Measurements from ENCODE around the gene TMUB1.

TMUB1 gene

DNA sequence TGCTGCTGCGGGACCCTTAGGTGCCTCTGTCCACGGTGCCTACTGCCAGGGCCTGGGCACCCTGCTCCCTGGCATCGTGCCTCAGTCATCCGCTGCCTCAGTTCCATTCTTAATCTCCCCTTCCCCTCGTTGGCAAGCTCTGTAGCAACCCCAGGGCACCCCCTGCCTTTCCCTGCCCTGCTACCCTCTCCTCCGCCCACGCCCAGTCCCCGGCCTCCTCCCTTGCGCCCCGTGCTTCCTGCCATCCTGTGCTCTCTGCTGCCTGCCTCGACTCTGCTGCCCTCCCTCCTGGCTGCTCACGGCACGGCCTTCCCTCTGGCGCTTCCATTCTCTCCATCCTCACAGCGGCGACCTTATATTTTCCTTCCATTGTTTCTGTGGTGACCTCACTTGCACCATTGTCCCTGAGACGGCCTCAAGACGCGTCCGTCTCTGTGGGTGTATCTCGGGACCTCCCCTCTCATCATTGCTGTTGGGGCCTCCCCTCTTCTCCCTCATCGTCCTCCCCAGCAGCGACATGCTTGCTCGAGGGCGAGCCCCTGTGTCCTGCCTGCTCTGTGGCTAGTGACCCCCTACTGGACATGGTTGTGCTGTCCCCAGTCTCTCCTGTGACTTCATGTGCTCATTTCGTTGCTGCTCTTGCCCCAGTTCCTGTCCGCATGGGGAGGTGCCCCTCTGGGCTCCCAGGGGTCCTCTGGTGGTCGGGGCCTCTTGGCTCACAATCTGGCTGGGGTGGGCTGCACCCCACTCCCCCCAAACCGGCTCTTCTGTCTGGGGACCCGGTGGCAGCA is 38.3 kb upstream of the TMUB1 start:
- no peak for DNase-seq (ENCODE audit: low read depth in 3 of 3, low spot score in 1 of 3)

DNA sequence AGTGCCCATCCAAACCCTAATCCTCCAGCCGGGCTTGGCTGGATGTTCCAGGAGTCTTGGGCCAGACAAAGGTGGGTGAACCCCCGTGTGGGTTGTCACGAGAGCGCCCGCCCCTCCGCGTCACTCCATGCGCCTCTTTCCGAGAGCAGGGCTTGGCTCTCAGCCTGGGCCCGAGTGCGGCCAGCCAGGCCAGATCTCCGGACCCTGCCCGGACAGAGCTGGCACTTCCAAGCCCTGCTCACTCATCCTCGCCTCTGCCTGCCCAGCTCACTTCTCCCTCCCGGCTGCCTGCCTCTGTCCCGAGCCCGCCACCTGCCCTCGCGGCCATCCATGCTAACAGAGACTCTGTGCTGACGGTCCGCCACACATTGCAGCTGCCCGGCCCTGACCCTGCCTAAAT is 37.6 kb upstream of the TMUB1 start:
- DNase-seq (ENCODE audit: low read depth in 3 of 3, low spot score in 1 of 3): no peak

DNA sequence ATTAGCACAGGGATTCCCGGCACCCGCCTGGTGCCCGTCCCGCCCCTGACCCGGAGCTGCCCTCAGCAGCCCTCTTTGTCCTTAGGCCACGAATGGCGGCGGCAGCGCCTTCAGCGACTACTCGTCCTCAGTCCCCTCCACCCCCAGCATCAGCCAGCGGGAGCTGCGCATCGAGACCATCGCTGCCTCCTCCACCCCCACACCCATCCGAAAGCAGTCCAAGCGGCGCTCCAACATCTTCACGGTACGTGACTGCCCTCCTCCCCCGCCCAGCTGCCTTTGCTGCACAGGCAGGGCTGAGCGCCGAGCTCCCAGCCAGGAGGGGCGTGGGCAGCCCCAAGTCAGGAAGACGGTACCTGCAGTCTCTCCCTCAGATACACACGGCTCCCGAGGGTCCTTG is 36.6 kb upstream of the TMUB1 start:
- no peak for DNase-seq (ENCODE audit: low read depth in 3 of 3, low spot score in 1 of 3)

DNA sequence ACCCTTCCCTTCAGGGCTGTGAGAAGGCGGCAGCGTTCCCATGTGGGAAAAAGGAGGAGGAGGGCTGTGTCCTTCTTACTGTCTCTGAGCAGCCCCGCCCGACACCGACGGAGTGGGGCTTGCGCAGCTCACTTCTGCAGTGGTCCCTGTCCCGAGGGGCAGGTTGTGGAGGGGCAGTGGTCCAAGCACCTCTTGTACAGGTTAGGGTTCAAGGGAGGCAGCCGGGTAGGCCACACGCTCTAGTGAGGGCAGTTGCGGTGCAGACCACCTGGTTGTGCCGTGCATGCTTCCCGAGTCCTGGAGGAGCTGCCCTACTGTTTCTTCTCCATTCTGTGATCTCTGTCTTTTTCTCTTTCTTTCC is 35.7 kb upstream of the TMUB1 start:
- no peak for DNase-seq (ENCODE audit: low read depth in 3 of 3, low spot score in 1 of 3)

DNA sequence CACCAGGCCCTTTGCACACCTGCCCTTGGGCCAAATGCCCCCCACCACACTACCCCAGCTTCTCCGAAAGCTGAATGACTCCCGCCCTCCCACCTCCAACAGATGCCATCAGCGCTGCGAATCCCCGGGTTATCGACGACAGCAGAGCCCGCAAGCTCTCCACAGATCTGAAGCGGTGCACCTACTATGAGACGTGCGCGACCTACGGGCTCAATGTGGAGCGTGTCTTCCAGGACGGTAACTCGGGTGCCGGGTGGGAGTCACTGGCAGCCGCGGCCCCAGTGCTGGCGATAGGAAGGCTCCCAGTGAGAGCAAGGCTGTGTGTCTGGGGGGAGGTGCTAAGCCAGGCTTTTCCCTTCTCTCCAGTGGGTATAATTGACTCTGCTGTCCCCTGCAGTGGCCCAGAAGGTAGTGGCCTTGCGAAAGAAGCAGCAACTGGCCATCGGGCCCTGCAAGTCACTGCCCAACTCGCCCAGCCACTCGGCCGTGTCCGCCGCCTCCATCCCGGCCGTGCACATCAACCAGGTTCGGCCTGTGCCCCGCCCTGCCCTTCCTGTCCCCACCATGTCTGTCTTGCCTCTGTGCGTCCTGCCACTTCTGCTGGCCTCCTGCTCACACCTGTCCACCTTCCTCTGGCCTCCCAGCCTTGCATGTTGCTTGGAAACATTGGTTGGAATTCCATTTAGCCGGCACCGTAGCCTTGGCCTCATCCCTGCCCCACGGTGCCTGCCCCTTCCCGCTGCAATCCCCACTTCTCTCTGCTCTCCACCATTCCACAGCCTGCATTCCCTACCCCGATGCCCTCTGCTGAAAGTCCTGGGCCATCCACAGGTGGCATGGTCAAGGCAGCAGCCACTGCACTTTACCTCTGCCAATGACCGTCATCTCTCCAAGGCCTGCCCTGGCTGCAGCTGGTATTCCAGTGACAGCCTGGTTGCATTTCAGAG is 35.1 kb upstream of the TMUB1 start:
- no peak for DNase-seq (ENCODE audit: low read depth in 3 of 3, low spot score in 1 of 3)

DNA sequence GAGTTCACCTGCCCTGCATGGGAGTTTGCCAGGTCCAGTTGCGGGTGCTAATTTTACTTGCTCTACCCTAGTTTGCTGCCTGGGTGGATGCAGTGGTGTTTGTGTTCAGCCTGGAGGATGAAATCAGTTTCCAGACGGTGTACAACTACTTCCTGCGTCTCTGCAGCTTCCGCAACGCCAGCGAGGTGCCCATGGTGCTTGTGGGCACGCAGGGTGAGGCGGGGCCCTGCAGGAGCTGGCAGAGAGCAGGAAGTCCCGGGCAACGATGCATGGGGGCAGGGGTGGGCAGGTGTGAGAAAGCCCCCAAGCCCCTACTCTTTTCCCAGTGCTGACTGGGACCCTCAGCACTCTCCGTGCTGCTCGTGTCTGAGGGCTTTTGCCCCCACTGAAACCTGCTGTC is 34.3 kb upstream of the TMUB1 start:
- peak in 2 of 3 donors; percentile 21 to 23 for DNase-seq (ENCODE audit: low read depth in 3 of 3, low spot score in 1 of 3)

DNA sequence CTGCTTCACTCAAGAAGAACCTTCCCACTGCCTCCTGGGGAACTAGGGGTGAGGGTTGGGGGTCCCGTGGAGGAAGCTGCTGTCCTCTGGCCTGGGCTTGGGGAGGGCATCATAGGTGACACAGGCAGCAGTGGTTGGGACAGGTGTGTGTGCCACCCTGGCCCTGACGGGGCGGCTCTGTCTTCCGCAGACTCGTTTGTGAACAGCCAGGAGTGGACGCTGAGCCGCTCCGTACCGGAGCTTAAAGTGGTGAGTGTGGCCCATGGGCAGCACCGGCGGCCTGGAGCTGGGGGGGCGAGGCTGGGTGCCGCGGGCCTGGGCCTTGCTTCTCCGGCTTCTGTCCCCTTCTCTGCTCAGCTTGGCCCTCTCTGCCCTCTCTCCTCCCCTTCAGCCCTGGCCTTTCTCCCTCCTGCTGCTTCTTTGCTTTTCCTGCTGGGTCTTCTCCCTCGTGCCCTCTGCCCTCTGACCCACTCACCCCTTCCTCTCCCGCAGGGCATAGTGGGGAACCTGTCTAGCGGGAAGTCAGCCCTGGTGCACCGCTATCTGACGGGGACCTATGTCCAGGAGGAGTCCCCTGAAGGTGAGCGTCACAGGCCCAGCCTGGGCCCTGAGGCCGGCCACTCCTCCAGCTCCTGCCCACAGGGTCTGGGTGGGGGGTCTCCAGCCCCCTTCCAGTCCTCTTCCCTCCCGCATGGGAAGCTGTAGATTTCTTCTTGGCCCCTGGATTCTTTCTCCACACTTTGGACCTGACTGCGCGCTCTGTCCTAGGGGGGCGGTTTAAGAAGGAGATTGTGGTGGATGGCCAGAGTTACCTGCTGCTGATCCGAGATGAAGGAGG is 33.5 kb upstream of the TMUB1 start:
- DNase-seq (ENCODE audit: low read depth in 3 of 3, low spot score in 1 of 3): no peak

DNA sequence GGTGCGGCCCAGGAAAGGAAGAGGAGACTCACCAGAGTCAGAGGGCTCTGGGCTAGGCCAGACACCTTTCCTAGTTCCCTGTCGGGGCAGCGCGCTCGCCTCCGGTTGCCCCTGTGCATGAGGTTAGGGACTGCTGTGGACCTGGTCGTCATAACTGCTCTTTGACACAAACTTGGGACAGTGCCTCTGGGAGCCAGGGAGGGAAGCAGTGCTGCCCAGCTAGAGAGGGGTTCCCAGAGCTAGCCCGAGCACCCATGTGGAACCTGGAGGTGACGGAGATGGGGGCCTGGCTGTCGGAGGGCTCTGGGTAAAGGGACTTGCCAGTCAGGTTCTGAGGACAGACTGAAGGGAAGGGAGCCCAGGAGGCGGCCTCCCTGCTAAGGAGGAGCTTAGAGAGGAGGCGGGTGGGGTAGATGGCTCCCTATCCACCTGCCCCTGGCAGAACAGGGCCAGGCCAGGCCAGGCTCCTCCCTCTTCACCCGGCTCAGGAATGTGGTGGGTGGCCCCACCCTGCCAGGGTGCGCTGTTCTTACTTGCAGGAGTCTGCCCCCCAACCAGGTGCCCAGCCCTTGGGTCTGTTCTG is 32.6 kb upstream of the TMUB1 start:
- no peak for DNase-seq (ENCODE audit: low read depth in 3 of 3, low spot score in 1 of 3)

DNA sequence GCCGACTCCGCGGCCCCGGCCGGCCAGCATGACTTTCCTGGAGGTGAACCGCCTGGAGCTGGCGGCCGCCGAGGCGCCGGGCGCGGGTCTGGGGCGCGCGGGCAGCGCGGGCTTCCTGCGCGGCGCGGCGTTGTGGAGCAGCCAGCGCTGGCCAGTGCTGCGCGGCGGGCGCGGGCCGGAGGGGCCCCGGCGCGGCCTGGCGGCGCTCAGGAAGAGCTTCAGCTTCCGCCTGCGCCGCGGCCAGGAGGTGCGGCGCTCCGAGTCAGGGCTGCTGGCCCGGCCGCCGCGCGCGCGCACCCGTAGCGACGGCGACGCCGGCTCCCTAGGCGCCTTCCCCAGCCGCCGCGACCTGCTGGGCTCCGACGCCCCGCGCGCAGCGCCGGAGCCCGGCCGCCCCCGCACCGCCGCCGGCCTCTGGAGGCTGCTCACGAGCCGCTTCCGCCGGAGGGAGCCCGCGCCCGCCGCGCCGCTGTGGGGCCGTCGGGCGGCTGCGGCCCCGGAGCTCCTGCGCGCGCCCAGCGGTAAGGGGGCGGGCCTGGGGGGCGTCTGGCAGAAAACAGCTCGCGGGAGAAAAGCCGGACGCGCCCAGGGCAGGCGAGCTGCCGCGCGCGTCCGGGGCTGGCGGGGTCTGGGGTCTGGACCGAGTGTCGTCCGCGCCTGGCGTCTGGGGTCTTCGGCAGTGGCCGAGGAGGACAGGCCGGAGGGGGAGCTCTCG is 32.0 kb upstream of the TMUB1 start:
- peak in 1 of 3 donors; percentile 28 for DNase-seq (ENCODE audit: low read depth in 3 of 3, low spot score in 1 of 3)

DNA sequence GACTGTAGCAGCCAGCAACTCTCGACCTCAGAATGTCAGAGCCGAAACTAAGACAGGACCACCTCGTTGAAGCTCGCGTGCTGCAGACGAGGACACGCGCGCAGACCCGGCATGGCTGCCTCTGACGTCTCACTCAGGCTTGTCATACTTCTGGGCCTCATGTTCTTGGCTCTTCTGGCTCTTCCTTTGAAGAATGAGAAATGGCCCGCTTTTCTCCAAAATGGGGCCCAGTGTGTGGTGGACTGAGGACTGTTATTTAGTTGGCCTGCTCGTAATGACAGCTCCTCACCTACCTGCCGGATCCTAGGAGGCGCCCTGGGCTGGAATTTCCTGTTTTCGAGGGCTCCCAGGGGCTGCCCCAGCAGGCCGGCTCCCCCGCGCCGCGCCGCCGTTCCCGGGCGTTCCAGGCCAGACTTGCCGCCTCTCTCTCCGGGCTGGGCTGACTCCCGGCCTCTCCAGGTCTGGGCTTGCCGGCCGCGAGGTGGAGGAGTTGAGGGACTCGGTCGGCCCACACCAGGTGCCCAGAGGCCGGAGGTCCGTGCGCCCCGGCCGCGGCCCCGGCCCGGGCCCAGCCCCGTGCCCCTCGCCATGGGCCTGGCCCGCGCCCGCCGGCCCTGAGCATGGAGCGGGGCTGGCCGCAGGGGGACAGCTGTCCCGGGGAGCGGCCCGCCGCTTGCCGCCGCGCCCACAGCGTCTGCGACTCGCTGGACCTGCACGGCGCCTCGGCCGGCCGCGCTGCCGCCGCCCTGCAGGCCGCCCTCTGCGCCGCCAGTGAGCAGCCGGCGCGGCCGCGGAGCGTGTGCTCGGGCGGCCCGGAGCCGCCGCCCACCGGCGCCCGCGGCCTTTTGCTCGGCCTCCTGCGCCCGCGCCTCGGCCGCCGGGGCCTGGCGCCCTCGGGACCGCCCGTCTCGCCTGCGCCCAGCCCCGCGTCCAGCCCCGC is 31.1 kb upstream of the TMUB1 start:
- no peak for DNase-seq (ENCODE audit: low read depth in 3 of 3, low spot score in 1 of 3)

DNA sequence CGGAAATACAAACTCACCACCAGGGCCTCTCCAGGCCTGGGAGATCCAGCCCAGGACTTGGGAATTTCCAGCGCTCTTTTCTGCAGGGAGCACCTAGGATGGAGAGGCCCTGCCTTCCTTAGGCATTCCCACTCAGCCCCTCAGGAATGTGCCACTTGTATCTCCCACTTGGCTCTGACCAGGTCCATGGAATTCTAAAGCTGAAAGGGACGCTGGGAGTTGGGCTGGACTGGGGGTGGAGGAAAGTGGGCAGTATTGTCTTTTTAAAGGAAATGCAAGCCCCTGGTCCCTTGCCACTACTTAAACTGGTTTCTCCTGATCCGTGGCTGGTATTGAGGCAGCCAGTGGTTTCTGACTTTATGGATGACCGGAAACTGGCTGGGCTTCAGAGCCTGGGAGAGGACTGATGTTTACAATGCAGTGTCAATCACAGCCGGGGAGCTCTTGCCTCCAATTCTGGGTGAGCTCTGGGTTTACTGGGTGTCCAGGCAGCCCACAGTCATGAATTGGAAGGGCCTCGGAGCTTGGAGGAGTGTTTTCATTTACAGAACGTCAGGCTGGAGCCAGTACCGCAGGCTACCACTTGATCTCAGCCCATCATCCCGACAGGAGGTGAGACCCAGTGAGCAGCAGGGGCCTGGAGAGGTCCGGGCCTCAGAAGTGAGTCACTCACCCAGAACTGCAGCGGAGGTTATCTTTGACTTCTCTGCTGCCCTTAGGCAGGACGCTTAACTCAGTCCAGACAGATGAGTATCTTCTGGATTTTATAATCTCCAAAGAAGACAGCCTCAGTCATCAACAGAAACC is 30.3 kb upstream of the TMUB1 start:
- no peak for DNase-seq (ENCODE audit: low read depth in 3 of 3, low spot score in 1 of 3)

DNA sequence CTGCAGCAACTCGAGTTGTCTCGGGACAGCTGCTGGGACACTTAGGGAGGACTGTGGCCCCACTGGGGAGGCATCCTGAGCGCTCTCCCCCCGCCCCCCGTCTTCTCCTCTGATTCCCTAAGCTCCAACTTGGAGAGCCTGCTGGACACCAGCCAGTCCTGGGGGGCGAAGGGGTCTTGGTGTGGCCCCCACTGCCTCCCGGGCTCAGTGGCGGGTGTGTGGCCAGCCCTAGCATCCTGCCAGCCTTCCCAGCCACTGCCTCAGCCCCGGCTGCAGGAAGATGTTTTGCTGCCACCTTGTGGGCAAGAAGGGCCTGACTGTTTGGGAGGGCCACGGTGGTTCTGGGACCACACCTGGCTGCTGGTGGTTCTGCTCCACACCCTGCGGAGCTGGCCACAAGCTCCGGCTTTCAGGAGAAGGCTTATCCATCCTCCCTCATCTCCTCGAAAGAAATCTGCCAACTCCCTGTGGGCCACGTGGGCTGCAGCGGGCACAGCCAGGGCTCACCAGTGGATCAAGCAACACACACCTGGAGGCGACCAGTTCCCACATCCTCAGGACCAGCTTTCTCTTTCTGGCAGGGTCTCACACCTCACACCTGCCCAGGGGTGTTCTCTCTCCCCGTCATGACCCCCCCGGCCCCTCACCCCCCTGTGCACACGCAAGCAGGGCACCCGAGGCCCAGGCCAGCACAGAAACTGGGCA is 27.8 kb upstream of the TMUB1 start:
- DNase-seq (ENCODE audit: low read depth in 3 of 3, low spot score in 1 of 3): peak; percentile 45 to 55 (median 53)

DNA sequence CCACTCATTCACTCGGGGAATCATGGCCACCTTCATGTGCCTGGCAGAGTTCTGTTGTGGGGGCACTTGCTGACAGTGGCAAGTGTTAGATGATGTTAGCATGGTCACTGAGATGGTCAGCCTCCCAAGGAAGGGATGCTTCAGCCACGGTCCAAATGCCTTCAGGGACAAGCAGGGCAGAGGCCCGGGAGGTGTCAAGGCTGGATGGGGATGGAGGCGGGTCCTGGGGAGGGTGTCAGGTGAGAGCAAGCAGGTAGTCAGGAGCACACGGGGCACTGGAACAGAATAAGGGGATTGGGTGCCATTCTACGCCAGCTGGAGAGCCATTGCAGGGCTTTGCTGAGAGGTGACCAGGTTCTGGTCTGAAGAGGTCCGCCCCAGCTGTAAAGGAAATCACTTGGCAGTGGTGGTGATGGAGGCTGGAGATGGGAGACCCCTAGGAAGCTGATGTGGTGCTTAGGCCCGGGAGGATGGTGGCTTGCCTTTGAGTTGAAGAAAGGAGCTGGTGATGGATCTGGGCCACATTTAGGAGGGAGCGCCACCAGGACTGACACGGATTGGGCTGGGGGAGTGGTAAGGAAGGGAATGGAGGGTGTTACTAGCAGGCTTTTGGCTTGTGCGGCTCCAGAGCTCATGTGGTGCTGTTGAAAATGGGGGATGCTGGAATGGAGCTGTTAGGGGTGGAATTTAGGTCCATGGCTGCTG is 27.1 kb upstream of the TMUB1 start:
- DNase-seq (ENCODE audit: low read depth in 3 of 3, low spot score in 1 of 3): no peak

DNA sequence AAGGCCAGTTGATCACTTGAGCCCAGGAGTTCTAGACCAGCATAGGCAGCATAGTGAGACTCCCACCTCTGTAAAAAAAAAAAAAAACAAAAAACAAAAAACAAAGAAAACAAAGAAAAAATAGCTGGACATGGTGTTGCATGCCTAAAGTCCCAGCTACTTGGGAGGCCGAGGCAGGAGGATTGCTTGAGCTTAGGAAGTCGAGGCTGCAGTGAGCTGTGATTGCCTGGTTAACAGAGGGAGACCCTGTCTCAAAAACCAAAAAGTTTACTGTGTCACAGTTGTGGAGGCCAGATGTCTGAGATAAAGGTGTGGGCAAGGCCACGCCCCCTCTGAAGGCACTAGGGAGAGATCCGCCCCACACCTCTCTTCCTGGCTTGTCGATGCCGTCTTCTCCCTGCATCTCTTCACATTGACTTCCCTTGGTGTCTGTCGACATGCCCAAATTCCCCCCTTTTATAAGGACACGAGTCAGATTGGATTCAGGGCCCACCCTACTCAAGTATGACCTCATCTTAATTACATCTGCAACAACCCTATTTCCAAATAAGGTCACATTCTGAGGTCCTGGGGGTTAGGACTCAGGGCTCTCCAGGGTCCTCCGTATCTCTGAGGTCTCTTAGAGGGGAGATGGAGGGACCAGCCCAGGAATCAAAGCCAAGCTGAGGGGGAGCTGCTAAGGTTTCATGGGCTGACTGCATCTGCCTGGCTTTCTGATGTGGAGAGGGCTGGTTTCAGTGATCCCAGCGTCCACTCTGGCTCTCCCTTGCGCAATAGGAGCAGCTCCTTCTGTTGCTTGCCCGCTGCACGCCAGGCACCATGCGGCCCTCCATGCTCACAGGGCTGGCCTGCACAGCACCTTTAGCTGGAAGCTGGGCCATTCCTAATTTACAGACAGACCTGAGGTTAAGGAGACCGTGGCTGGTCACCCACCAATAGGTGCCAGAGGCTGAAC is 26.1 kb upstream of the TMUB1 start:
- DNase-seq (ENCODE audit: low read depth in 3 of 3, low spot score in 1 of 3): no peak

DNA sequence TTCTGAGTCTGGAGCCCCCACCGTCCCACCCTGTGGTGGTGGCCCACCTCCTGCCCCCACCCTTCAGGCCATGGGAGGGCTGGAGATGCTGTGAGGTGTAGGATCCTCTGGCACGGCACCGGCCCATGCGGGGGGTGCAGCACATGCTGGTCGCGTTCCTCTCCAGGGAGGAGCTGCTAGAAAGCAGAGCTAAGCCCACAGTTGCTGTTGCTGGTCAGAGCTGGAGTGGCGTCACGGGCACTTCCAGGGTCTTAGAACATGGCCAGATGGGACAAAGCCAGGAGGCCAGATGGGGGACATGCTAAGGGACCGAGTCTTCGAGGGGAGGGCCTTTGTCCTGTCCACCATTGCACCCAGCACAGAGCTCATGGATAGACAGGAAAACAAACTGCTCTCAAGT is 24.6 kb upstream of the TMUB1 start:
- no peak for DNase-seq (ENCODE audit: low read depth in 3 of 3, low spot score in 1 of 3)
